GM12878 (cell line): Measurements from ENCODE around the gene PDE7B. TPM values are rescaled to one million over a fixed set of nuclear protein-coding genes. Genes with fewer than 3 reads are reported as not detected.

Experiments
- ATAC-seq: fragments of 200-7000 bp; cut with Tn5 transposase; 3 replicates; pipeline ENCODE4 v1.9.1; 2020; ENCODE audit warnings: mild to moderate bottlenecking, moderate library complexity
- BruUV-seq: library from RNA; stranded (reverse); fragments of 400-500 nt; replicated peaks from 2 replicates; lab custom pipeline; 2021; lab: Mats Ljungman, UMichigan
- CTCF ChIA-PET: fragments of 300-600 bp; sonication (Branson Sonifier 250); formaldehyde crosslinking; extraction: SDS; loops from one replicate; lab custom pipeline; 2021; ENCODE audit warnings: inconsistent platforms; lab: Yijun Ruan, JAX
- POLR2A ChIA-PET: fragments of 350-600 bp; formaldehyde crosslinking; extraction: SDS; loops from one replicate; lab custom pipeline; 2021; ENCODE audit warnings: inconsistent platforms; lab: Charles Lee
- RAD21 ChIA-PET: fragments of 300-600 bp; sonication (Branson Sonifier 250); formaldehyde crosslinking; loops from one replicate; lab custom pipeline; 2023; ENCODE audit warnings: antibody characterized with exemption; ENCODE audit not compliant: unreplicated experiment; lab: Charles Lee
- SMC1A ChIA-PET: fragments of 300-600 bp; sonication (Branson Sonifier 250); formaldehyde crosslinking; loops from one replicate; lab custom pipeline; 2023; ENCODE audit not compliant: unreplicated experiment, uncharacterized antibody; lab: Charles Lee
- DNase-seq: peaks from one replicate; pipeline ENCODE4 v3.0.0-alpha.2; 2011; ENCODE audit warnings: low read depth, low spot score
- FAIRE-seq: peaks from 3 replicates; lab custom pipeline; 2011; peaks lifted over from hg19 to GRCh38; lab: Jason Lieb, UNC
- H2AFZ ChIP-seq: 2 replicates; pipeline ENCODE4 v1.6.0; 2011; ENCODE audit warnings: low read depth, low read length, control low read depth; ENCODE audit not compliant: control insufficient read depth
- H3K27ac ChIP-seq: 2 replicates; pipeline ENCODE4 v1.5.1; 2011; ENCODE audit warnings: control low read depth; ENCODE audit not compliant: control insufficient read depth, insufficient read depth
- H3K27me3 ChIP-seq, 2 experiments: replicated peaks in 1 of 2; 2 replicates each; pipeline versions ENCODE4 v1.6.0 to v1.6.1; 2011; ENCODE audit warnings: low read length in 1 of 2; ENCODE audit not compliant: control insufficient read depth in 2 of 2, insufficient read depth in 2 of 2
- H3K36me3 ChIP-seq, 2 experiments: 2 replicates each; pipeline ENCODE4 v1.5.1; 2011; ENCODE audit warnings: low read length in 1 of 2; ENCODE audit not compliant: control insufficient read depth in 2 of 2, insufficient read depth in 2 of 2
- H3K4me1 ChIP-seq: 2 replicates; pipeline ENCODE4 v1.6.1; 2011; ENCODE audit warnings: mild to moderate bottlenecking, low read length, moderate library complexity, mixed read lengths; ENCODE audit not compliant: control insufficient read depth, insufficient read depth
- H3K4me2 ChIP-seq: 2 replicates; pipeline ENCODE4 v1.6.0; 2011; ENCODE audit warnings: control low read depth; ENCODE audit not compliant: control insufficient read depth, insufficient read depth
- H3K4me3 ChIP-seq: fragments of 200-600 bp; sonication (generic); 2 replicates; pipeline ENCODE4 v1.5.1; 2016
- H3K79me2 ChIP-seq: 2 replicates; pipeline ENCODE4 v1.6.0; 2011; ENCODE audit warnings: low read length; ENCODE audit not compliant: control insufficient read depth, insufficient read depth
- H3K9ac ChIP-seq: 2 replicates; pipeline ENCODE4 v1.8.0; 2011; ENCODE audit warnings: low read length, control low read depth, mixed read lengths; ENCODE audit not compliant: control insufficient read depth, insufficient read depth
- H3K9me3 ChIP-seq: replicated peaks from 3 replicates; pipeline ENCODE4 v1.5.1; 2011; ENCODE audit warnings: mild to moderate bottlenecking, low read length; ENCODE audit not compliant: control insufficient read depth, insufficient read depth
- H4K20me1 ChIP-seq: 2 replicates; pipeline ENCODE4 v1.6.0; 2011; ENCODE audit not compliant: control insufficient read depth, insufficient read depth
- CBX5 ChIP-seq: sonication (generic); IDR thresholded peaks from 2 replicates; pipeline ENCODE4 v1.6.1; 2016; ENCODE audit warnings: low read depth, moderate library complexity, mild to moderate bottlenecking, inconsistent platforms
- CHD2 ChIP-seq: IDR thresholded peaks from 2 replicates; pipeline ENCODE4 v1.6.1; 2011; ENCODE audit warnings: low read depth, low read length, improper control_type of control experiment, borderline replicate concordance
- CHD4 ChIP-seq: fragments of 200-600 bp; sonication (generic); IDR thresholded peaks from 2 replicates; pipeline ENCODE4 v1.6.1; 2016; ENCODE audit warnings: mild to moderate bottlenecking
- EGR1 ChIP-seq, 2 experiments: IDR thresholded peaks; 1 replicate in 1 of 2; 2 replicates in 1 of 2; pipeline ENCODE4 v1.6.1; 2011 to 2012; ENCODE audit warnings: low read depth in 2 of 2, low read length in 2 of 2, borderline replicate concordance in 1 of 2, mild to moderate bottlenecking in 1 of 2, moderate library complexity in 1 of 2
- ESRRA ChIP-seq: IDR thresholded peaks from 2 replicates; pipeline ENCODE4 v1.6.1; 2012; ENCODE audit warnings: mild to moderate bottlenecking, low read length, improper control_type of control experiment
- IKZF1 ChIP-seq: fragments of 450-650 bp; conservative IDR thresholded peaks from 2 replicates; pipeline ENCODE4 v1.6.1; 2017; ENCODE audit warnings: antibody characterized with exemption, mild to moderate bottlenecking
- JUNB ChIP-seq: IDR thresholded peaks from 2 replicates; pipeline ENCODE4 v1.6.1; 2016; ENCODE audit warnings: antibody characterized with exemption, mild to moderate bottlenecking
- MEF2B ChIP-seq: fragments of 450-650 bp; IDR thresholded peaks from 2 replicates; pipeline ENCODE4 v1.6.1; 2018; ENCODE audit warnings: mild to moderate bottlenecking, moderate library complexity; ENCODE audit not compliant: partially characterized antibody, poor library complexity, severe bottlenecking
- NKRF ChIP-seq: fragments of 450-650 bp; conservative IDR thresholded peaks from 2 replicates; pipeline ENCODE4 v1.6.1; 2017; ENCODE audit warnings: mild to moderate bottlenecking, moderate library complexity
- NR2C1 ChIP-seq: fragments of 450-650 bp; IDR thresholded peaks from 2 replicates; pipeline ENCODE4 v1.6.1; 2017; ENCODE audit warnings: antibody characterized with exemption, mild to moderate bottlenecking, moderate library complexity
- PRDM15 ChIP-seq: fragments of 450-650 bp; formaldehyde crosslinking; IDR thresholded peaks from 2 replicates; pipeline ENCODE4 v1.4.0; 2020; ENCODE audit warnings: mild to moderate bottlenecking, moderate library complexity
- RELA ChIP-seq: fragments of 450-650 bp; IDR thresholded peaks from 2 replicates; pipeline ENCODE4 v1.8.0; 2014; ENCODE audit warnings: borderline replicate concordance; ENCODE audit not compliant: partially characterized antibody
- SMARCA5 ChIP-seq: fragments of 450-650 bp; IDR thresholded peaks from 2 replicates; pipeline ENCODE4 v1.6.1; 2017; ENCODE audit warnings: mild to moderate bottlenecking
- ZNF217 ChIP-seq: fragments of 450-650 bp; IDR thresholded peaks from 2 replicates; pipeline ENCODE4 v1.6.1; 2017; ENCODE audit warnings: antibody characterized with exemption, mild to moderate bottlenecking
- ZNF274 ChIP-seq: IDR thresholded peaks from one replicate; pipeline ENCODE4 v1.8.0; 2011; ENCODE audit not compliant: insufficient read length, insufficient read depth
- in situ Hi-C: fragments of 300-500 bp; cut with MboI; formaldehyde crosslinking; loops from 9 replicates; pipeline ENCODE4 v1.14.3; 2018; ENCODE audit warnings: mixed read lengths
- intact Hi-C: fragments of 100-400 bp; cut with micrococcal nuclease; formaldehyde crosslinking; loops from one replicate; pipeline ENCODE4 v1.14.2; 2022; ENCODE audit not compliant: unreplicated experiment
- polyA plus RNA-seq, 11 experiments: library from polyadenylated mRNA; depleted of rRNA in 4 of 11; unstranded in 6 of 11; stranded (reverse) in 5 of 11; fragments of >200 nt; fragmentation: Nextera tagmentation in 4 of 11; fragmentation: Illumina TruSeq in 1 of 11; extraction: Ambion mirVana in 4 of 11; extraction: Trizol in 1 of 11; gene quantifications; 1 replicate in 1 of 11; 2 replicates in 10 of 11; pipeline versions ENCODE4 v1.2.1 to v1.2.3, GENCODE V29; 2011 to 2016; ENCODE audit warnings: inconsistent platforms in 2 of 11, missing spikeins in 2 of 11, low read depth in 1 of 11
- total RNA-seq, 4 experiments: library from RNA; depleted of rRNA in 3 of 4; stranded (reverse); fragments of >200 nt in 3 of 4; fragmentation: Illumina TruSeq in 1 of 4; extraction: Trizol in 1 of 4; gene quantifications; 2 replicates each; pipeline versions ENCODE4 v1.2.1 to v1.2.3, GENCODE V29; 2013 to 2021

Gene PDE7B
- total and polyA plus RNA-seq, 10 of the 15 experiments (the other 5 are each of a cell fraction or from before 2014, with no cell fraction given), result not detected

GRCh38 chr6:135826236-135826804, 25.2 kb upstream of the PDE7B start (continued):
- TF ChIP-seq PRDM15 (CRISPR knock-in tag) (no peak), EGR1 (IDR thresholded peaks at IDR 0.05; ENCODE audit: borderline replicate concordance in 1 of 2, low read depth in 2 of 2, low read length in 2 of 2) (no peak)

DNA sequence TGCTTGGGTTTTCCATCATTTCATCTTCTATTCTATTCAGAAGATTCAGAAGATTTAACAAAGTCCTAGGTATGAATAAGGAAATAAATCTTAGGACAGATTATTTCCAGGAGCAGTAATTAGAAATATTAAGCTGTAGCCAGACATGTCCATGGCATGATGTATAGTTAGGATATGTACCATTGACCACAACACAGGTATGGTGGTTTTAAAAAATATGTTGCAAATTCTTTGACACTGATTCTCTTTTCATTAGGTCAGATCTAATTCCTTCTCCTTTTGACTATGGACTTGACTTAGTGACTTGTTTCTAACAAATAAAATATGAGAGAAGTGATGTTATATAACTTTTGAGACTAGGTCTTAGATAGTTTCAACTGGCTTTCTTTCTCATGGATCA, 23.5 kb upstream of the PDE7B start:
- peaks cover 0 to 4% of the 10 kb centered on the region in 2 experiments; a peak in 2 of 4 replicates for H3K27me3 ChIP-seq

More for the DNA sequence above, 23.5 kb upstream of the PDE7B start:
- Histone ChIP-seq H3K9me3 (no peaks in the 10 kb centered on the region), H4K20me1 (no peaks in the 10 kb centered on the region), H2AFZ (no peak overlapping the region), H3K27ac (no peak overlapping the region), H3K9ac (no peak overlapping the region), H3K4me2 (no peak overlapping the region), H3K4me3 (no peak overlapping the region), H3K4me1 (no peaks in the 10 kb centered on the region), H3K79me2 (no peaks in the 10 kb centered on the region), H3K36me3 (no peaks in the 10 kb centered on the region)
- no peak for FAIRE-seq
- ChIA-PET POLR2A (no interaction called here), CTCF (no interaction called here), SMC1A (no interaction called here), RAD21 (no interaction called here)
- no TSS peak for BruUV-seq
- DNase-seq, result no peak
- ATAC-seq, result no peak
- intact Hi-C loops (no loop called here), in situ Hi-C loops (no loop called here)
- TF ChIP-seq ZNF274 (no peak), NR2C1 (no peak), MEF2B (no peak), NKRF (no peak), IKZF1 (no peak), CBX5 (no peak), ESRRA (no peak), RELA (no peak), ZNF217 (no peak), CHD4 (no peak), JUNB (no peak), CHD2 (no peak), SMARCA5 (no peak)
